Sciatic nerve (tissue), 2 donors: ENCODE measurements around the gene CHRM5. TPM values are rescaled to one million over a fixed set of nuclear protein-coding genes. Genes with fewer than 3 reads are reported as not detected.
"Not testable (repeated sequence)": the region's sequence is repeated elsewhere in the genome, so short reads cannot be mapped to it uniquely, and the experiment has no call there.

ENCODE experiments used
- ATAC-seq: fragments of 200-7000 bp; cut with Tn5 transposase; one replicate; pipeline ENCODE4 v1.9.1; 2020; ENCODE audit warnings: mild to moderate bottlenecking, moderate library complexity
- DNase-seq: peaks from one replicate; pipeline ENCODE4 v3.0.0-alpha.2; 2020; ENCODE audit warnings: low spot score
- intact Hi-C: fragments of 100-400 bp; cut with DNase I; formaldehyde crosslinking; loops from one replicate; pipeline ENCODE4 v1.14.2; 2022
- total RNA-seq: library from RNA; stranded (reverse); fragmentation: NEBNext Ultra II Directional; extraction: Animal tissue kit (Norgen Biotek cat#: 25700); gene quantifications from one replicate; pipeline ENCODE4 v1.2.1, GENCODE V29; 2021
- donor health status: DM: no; HTN: no; CAD: no.
- donor health status: DM: no; HTN: no; CAD: no.

Gene CHRM5
- total RNA-seq, 1 donor from 2014 or later, result 0.18 TPM

- ATAC-seq, result no peak
These were observed 63.9 kb downstream of the CHRM5 start for GRCh38 chr15:34031987-34032760.

DNA sequence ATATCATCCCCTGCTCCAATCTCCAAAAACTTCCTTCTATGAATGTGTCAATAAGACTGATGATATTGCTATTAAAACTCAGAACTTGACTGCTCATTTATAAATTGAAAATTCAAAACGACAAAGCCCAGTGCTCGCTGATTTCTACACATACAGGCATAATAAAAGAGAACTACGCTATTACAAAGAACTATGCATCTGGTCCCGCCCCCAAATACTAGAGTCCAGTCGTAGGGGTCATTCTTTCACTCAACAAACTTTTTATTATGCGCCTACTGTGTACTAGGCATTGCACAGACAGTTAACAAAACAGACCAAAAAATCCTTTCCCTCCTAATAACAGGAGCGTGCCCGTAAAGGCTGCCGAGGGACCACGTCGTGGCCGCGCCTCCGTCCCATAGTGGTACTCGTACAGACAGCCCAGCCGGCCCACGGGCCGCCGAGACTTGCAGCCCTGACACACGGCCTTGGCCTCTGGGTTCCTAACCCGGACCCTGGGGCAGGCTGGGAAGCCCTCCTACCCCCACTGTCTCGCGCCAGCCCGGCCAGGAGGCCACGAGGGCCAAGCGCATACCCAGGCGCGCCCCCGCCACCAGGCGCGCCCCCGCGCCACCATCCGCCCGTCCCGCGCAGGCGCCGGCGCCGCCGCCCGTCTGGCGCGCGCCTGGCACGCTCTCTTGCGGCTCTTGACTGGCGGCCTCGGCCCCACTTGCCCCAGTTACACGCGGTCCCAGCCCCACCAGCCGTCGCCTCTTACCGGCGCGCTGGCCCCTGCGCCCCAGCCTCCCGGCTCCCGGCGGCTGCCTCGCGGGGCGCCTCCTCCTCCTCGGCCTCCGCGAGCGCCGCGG, 70.0 kb downstream of the CHRM5 start:
- DNase-seq (peak; percentile 84), ATAC-seq (peak; percentile 97)
- intact Hi-C loops, result loop anchor here (2.0 kb wide), 1 partner anchor 21 kb away; no protein-coding TSS in a partner anchor

More at GRCh38 chr15:34031987-34032760, 63.9 kb downstream of the CHRM5 start:
- intact Hi-C loops, result no loop called here
- DNase-seq, result no peak

- DNase-seq (peak; percentile 68), ATAC-seq (peak; percentile 50)
- intact Hi-C loops, result loop anchor here (2.0 kb wide), 1 partner anchor 22 kb away; no protein-coding TSS in a partner anchor
These were observed 70.8 kb downstream of the CHRM5 start, which contains the start of gene AVEN for GRCh38 chr15:34038871-34039789. Gene AVEN (minus strand): TSS chr15:34039204. CDS start chr15:34039046, 158 bp downstream.

GRCh38 chr15:34039790-34040113, 71.5 kb downstream of the CHRM5 start:
- no peak for ATAC-seq
- intact Hi-C loops, result loop anchor here (2.0 to 10.0 kb wide), 2 partner anchors 23 to 175 kb away; partner anchors contain the start of gene KATNBL1
- DNase-seq, result no peak

DNA sequence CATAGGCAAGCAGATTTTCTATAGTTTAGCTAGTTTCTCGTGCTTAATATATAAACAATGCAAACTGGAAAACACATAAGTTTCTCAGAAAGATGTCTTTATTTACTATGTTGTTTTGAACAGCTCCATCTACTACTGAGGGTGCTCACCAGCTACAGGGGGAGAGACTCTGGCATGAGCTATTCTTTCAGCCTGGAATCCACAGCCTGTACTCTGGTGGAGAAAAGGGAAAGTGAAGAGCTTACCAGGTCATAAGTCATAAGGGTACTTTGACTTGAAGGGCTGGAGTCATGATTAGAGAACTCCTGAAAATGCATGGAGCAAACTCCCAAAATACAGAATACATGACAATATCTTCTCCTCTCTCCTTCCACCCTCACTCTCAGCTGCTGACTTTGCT, 75.1 kb downstream of the CHRM5 start:
- ATAC-seq (no peak), DNase-seq (no peak)
- intact Hi-C loops, result loop anchor here (10.0 kb wide), 1 partner anchor 171 kb away; the partner anchor contains the start of gene KATNBL1

- ATAC-seq (no peak), DNase-seq (no peak)
- intact Hi-C loops, result loop anchor here (10.0 kb wide), 1 partner anchor 171 kb away; the partner anchor contains the start of gene KATNBL1
These were observed 75.5 kb downstream of the CHRM5 start for GRCh38 chr15:34043813-34044212.

GRCh38 chr15:34046471-34047145, 78.3 kb downstream of the CHRM5 start:
- intact Hi-C loops, result loop anchor here (10.0 kb wide), 1 partner anchor 168 kb away; the partner anchor contains the start of gene KATNBL1
- DNase-seq (no peak), ATAC-seq (no peak)

DNA sequence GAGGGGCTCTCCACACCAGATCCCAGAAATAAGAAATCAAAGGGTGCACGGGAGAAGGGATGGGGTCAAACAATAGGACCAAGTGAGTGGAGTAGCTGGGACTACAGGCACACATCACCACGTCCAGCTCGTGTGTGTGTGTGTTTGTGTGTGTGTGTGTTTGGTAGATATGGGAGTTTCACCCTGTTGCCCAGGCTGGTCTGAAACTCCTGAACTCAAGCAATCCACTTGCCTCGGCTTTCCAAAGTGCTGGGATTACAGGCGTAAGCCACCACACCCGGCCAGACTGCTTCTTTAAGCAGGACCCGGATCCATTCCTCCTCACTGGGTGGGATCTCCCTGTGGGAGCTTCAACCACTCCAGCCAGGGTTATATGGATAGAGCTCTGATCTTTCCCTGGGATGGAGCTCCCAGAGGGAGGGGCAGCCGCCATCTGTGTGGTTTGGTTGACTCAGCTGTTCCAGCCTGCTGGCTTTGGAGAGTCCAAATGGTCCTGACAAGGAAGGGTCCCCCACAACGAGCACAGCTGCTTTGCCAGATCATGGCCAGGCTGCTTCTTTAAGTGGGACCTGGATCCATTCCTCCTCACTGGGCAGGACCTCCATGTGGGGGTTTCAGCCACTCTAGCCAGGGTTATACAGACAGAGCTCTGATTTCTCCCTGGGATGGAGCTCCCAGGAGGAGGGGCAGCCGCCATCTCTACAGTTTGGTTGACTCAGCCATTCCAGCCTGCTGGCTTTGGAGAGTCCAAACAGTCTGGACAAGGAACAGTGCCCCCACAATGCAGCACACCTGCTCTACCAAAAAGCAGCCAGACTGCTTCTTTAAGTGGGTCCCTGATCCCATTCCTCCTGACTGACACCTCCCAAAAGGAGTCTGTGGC, 79.8 kb downstream of the CHRM5 start:
- DNase-seq, result no peak
- ATAC-seq, result no peak
- intact Hi-C loops, result loop anchor here (10.0 kb wide), 1 partner anchor 167 kb away; the partner anchor contains the start of gene KATNBL1

- intact Hi-C loops, result loop anchor here (10.0 kb wide), 1 partner anchor 166 kb away; the partner anchor contains the start of gene KATNBL1
- DNase-seq (no peak), ATAC-seq (no peak)
These were observed 80.8 kb downstream of the CHRM5 start for GRCh38 chr15:34049112-34049511.

- ATAC-seq, intact Hi-C loops, DNase-seq: not testable (repeated sequence)
These were observed 82.1 kb downstream of the CHRM5 start for GRCh38 chr15:34050385-34050784.

- no peak for ATAC-seq
- DNase-seq, result no peak
- intact Hi-C loops, result no loop called here
These were observed 85.9 kb downstream of the CHRM5 start for GRCh38 chr15:34054081-34054707.

DNA sequence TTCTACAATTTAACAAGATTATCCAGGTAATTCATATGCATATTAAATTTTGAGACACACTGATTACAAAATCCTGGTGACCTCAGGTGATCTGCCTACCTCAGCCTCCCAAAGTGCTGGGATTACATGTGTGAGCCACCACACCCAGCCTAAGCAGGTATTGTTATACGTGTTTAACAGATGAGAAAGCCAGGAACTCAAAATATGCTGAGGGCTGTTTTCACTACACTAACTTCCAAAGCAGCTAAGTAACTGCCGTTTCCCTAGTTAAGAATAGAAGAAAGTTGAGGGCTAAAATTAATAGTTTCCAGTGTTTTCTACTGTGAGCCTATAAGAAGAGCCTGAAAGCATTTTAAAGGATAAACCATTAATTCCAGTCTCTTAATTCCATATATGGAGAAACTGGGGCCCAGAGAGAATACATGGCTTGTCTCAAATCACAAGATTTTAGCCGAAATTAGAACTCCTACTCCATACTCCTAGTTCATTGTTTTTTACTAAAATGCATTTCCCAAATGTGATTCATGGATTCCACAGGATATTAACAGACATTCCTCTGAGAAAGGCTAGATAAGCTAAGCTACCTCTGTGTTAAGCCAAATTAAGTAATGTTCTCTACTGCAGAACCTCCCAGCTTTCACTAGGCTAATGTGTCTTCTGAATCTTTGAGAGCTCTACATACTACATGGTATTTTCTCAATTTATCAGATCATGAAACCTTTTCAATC, 87.7 kb downstream of the CHRM5 start:
- ATAC-seq (no peak), DNase-seq (no peak)
- intact Hi-C loops, result no loop called here

DNA sequence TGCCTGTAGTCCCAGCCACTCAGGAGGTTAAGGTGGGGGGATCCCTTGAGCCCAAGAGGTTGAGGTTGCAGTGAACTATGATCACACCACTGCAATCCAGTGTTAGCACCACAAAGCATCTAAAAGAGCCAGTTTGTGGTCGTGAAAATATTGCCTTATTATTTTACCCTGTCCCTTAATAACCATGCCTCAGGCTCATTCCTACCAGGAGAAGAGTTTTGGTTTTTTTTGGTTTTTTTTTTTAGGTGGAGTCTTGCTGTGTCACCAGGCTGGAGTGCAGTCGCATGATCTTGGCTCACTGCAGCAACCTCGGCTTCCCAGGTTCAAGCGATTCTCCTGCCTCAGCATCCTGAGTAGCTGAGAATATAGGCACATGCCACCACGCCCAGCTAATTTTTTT, 88.6 kb downstream of the CHRM5 start:
- no peak for DNase-seq
- ATAC-seq, result no peak
- intact Hi-C loops, result no loop called here

GRCh38 chr15:34059476-34059875, 91.2 kb downstream of the CHRM5 start:
- ATAC-seq (no peak), DNase-seq (no peak)
- intact Hi-C loops, result no loop called here

DNA sequence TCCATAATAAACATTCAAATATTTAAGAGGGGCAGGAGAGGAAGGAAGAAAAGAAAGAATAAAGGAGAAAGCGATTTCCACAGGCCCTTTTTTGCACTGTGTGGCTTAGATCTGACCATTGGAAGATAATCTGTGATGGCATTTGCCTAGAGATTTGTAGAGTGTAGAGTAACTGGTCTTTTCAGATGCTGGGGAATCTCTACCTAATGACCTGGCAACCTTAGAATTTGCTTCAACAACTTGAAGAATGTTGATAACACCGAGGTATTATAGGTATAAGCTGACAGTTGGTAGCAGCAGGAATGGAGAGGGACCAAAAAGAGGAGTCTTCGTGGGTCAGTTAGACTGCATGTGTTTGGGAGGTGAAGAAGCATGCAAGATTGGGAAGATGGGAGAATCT, 91.6 kb downstream of the CHRM5 start:
- intact Hi-C loops, result no loop called here
- ATAC-seq, result no peak

GRCh38 chr15:34064438-34064837, 96.1 kb downstream of the CHRM5 start:
- no peak for DNase-seq
- ATAC-seq, result no peak
- intact Hi-C loops, result no loop called here

More for the DNA sequence above, 91.6 kb downstream of the CHRM5 start:
- DNase-seq, result no peak
